Lower lobe of right lung (tissue), 2 donors: ENCODE measurements around the gene BABAM2. TPM values are rescaled to one million over a fixed set of nuclear protein-coding genes. Genes with fewer than 3 reads are reported as not detected.

Source experiments
- ATAC-seq, 2 donors: fragments of 200-7000 bp; cut with Tn5 transposase; one replicate each; pipeline ENCODE4 v1.9.1; 2020 to 2022; ENCODE audit warnings: mild to moderate bottlenecking in 2 of 2, moderate library complexity in 2 of 2
- DNase-seq: peaks from one replicate; pipeline ENCODE4 v3.0.0-alpha.2; 2020
- H3K27ac ChIP-seq: fragments of 200-600 bp; one replicate; pipeline ENCODE4 v1.8.0; 2022
- H3K27me3 ChIP-seq: fragments of 200-600 bp; one replicate; pipeline ENCODE4 v1.8.0; 2022; ENCODE audit warnings: low read depth
- H3K36me3 ChIP-seq: fragments of 200-600 bp; one replicate; pipeline ENCODE4 v1.8.0; 2022; ENCODE audit warnings: mild to moderate bottlenecking
- H3K4me1 ChIP-seq: fragments of 200-600 bp; one replicate; pipeline ENCODE4 v1.8.0; 2022
- H3K4me3 ChIP-seq: fragments of 200-600 bp; one replicate; pipeline ENCODE4 v1.8.0; 2022; ENCODE audit warnings: mild to moderate bottlenecking
- H3K9me3 ChIP-seq: fragments of 200-600 bp; one replicate; pipeline ENCODE4 v1.8.0; 2022
- intact Hi-C: fragments of 100-400 bp; cut with DNase I; formaldehyde crosslinking; loops from one replicate; pipeline ENCODE4 v1.11.0; 2022
- total RNA-seq: library from RNA; stranded (reverse); fragmentation: NEBNext Ultra II Directional; extraction: Animal tissue kit (Norgen Biotek cat#: 25700); gene quantifications from one replicate; pipeline ENCODE4 v1.2.1, GENCODE V29; 2021
- TF ChIP-seq, protein P1 (sequence below): fragments of 200-600 bp; IDR thresholded peaks from one replicate; pipeline ENCODE4 v1.8.0; 2022; ENCODE audit warnings: antibody characterized with exemption, mild to moderate bottlenecking
- donor health status: DM: no; HTN: yes; CAD: no; lungs with severe emphysema.

The BABAM2 gene
- total RNA-seq, 1 donor from 2014 or later: 39.5 TPM

DNA sequence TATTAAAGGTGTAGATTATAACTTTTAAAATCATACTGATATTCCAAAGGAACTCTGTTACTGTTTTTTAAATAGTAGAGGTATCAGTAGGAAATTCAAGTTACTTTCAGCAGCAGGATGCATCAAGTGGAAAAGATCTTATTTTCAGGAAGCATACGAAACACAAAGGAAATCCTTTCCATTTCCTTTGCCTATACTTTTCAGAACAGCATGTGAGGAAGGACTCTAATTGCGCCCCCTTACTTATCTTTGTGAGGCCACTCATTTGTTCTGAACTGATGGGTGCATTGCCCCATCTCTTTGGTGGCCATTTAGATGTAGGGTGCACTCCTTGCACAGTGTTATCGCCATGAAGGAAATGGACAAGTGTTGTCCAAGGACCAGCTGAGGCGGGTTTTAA lies 145.3 kb downstream of the BABAM2 start:
- H3K4me3 ChIP-seq: no peak overlapping the region
- H3K36me3 ChIP-seq: no peaks in the 10 kb centered on the region
- intact Hi-C loops: no loop called here
- H3K27ac ChIP-seq: no peak overlapping the region
- no peak for ATAC-seq
- TF ChIP-seq, protein P1, sequence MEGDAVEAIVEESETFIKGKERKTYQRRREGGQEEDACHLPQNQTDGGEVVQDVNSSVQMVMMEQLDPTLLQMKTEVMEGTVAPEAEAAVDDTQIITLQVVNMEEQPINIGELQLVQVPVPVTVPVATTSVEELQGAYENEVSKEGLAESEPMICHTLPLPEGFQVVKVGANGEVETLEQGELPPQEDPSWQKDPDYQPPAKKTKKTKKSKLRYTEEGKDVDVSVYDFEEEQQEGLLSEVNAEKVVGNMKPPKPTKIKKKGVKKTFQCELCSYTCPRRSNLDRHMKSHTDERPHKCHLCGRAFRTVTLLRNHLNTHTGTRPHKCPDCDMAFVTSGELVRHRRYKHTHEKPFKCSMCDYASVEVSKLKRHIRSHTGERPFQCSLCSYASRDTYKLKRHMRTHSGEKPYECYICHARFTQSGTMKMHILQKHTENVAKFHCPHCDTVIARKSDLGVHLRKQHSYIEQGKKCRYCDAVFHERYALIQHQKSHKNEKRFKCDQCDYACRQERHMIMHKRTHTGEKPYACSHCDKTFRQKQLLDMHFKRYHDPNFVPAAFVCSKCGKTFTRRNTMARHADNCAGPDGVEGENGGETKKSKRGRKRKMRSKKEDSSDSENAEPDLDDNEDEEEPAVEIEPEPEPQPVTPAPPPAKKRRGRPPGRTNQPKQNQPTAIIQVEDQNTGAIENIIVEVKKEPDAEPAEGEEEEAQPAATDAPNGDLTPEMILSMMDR: no peak
- no peaks in the 10 kb centered on the region for H3K9me3 ChIP-seq
- H3K27me3 ChIP-seq: no peaks in the 10 kb centered on the region
- H3K4me1 ChIP-seq: no peaks in the 10 kb centered on the region
- DNase-seq: no peak

DNA sequence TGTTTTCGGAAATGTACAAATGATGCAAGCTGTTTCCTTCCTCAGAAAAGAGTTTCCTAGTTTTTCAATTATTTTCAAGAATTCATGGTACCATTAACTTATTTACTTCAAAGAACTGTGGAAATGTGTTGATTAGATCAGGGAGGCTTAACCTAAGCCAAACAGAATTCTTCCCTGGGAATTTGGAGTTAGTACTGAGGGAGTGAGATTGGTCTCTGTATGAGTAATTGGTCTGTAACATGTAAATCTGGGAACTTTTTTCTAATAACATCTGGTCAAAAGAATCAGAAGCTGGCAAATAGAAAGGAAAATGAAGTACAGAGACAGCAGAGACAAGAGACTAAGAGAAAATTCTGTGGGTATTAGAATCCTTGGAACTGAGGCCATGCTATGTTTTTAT lies 145.8 kb downstream of the BABAM2 start:
- ATAC-seq (no peak), DNase-seq (no peak)
- no peak overlapping the region for H3K27ac ChIP-seq
- H3K9me3 ChIP-seq: no peaks in the 10 kb centered on the region
- H3K4me3 ChIP-seq: no peak overlapping the region
- no peaks in the 10 kb centered on the region for H3K27me3 ChIP-seq
- H3K4me1 ChIP-seq: no peaks in the 10 kb centered on the region
- TF ChIP-seq, protein P1: no peak
- intact Hi-C loops: no loop called here
- H3K36me3 ChIP-seq: no peaks in the 10 kb centered on the region

DNA sequence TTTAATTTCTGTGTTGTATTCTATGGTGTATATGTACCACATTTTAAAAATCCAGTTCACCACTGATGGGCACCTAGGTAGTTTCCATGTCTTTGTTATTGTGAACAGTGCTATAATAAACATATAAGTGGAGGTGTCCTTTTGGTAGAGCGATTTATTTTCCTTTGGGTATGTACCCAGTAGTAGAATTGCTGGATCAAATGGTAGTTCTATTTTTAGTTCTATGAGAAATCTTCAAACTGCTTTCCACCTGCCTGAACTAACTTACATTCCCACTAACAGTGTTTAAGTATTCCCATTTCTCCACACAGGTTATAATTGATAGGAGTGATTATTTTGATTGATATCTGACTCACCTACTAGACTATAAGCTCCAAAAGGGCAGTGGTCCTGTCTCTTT lies 148.2 kb downstream of the BABAM2 start:
- Histone ChIP-seq H3K27ac (no peak overlapping the region), H3K4me3 (no peak overlapping the region), H3K27me3 (no peaks in the 10 kb centered on the region), H3K9me3 (no peaks in the 10 kb centered on the region), H3K36me3 (no peaks in the 10 kb centered on the region), H3K4me1 (no peaks in the 10 kb centered on the region)
- intact Hi-C loops: no loop called here
- DNase-seq (no peak), ATAC-seq (no peak)
- TF ChIP-seq, protein P1: no peak

DNA sequence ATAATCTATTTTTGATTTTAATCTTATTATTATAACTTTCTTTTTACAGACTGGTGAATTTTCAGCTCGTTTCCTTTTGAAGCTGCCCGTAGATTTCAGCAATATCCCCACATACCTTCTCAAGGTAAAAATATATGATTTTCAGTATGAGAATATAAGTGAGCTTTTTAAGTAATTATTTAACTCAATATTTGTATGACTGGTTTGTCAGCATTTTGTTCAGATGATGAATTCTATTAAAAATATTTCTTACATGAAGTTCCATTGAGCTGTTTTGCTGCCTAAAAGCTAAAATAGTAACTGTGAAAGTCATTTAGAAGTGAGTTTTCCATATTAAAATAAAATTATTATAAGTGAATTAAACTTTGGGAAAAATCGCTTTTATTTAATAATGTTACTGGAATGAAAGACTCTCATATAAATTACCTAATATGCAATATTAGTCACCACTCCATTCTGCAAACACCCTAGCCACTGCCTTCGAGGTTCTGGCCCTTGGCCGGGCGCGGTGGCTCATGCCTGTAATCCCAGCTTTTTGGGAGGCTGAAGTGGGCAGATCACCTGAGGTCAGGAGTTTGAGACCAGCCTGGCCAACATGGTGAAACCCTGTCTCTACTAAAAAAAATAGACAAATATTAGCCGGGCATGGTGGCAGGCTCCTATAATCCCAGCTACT lies 155.3 kb downstream of the BABAM2 start:
- Histone ChIP-seq H3K9me3 (no peaks in the 10 kb centered on the region), H3K4me1 (peaks cover 25% of the 10 kb centered on the region), H3K36me3 (no peaks in the 10 kb centered on the region), H3K4me3 (no peak overlapping the region), H3K27ac (no peak overlapping the region), H3K27me3 (no peaks in the 10 kb centered on the region)
- DNase-seq (no peak), ATAC-seq (no peak)
- TF ChIP-seq, protein P1: no peak
- intact Hi-C loops: no loop called here

DNA sequence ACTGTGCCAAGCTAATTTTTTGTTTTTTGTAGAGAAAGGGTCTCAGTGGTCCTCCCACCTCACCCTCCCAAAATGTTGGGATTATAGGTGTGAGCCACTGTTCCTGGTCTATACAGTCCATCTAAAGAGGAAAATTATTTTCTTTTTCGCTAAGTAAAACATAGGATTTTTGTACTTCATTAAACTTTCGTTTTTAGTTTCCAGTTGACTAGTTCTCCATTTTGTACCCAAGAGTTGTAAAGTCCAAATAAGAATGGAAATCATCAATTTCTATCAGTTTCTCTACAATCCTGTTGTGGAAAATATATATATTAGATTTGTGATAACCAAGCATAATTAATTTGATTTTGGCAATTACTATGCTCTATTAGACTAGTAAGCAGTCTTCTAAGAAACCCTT lies 156.4 kb downstream of the BABAM2 start:
- H3K27ac ChIP-seq: peak overlapping the region; percentile 37
- intact Hi-C loops: no loop called here

More for the DNA sequence above, 156.4 kb downstream of the BABAM2 start:
- ATAC-seq (no peak), DNase-seq (no peak)
- Histone ChIP-seq H3K4me3 (no peak overlapping the region), H3K36me3 (no peaks in the 10 kb centered on the region), H3K4me1 (peaks cover 25% of the 10 kb centered on the region), H3K9me3 (no peaks in the 10 kb centered on the region), H3K27me3 (no peaks in the 10 kb centered on the region)
- TF ChIP-seq, protein P1: no peak
